RWPE1 (cell line): Measurements from ENCODE around the gene RPL38.

Experiments
- CTCF ChIA-PET: fragments of 350-600 bp; sonication (Branson Sonifier 250); formaldehyde crosslinking; extraction: SDS; loops from one replicate; lab custom pipeline; 2021; lab: Yijun Ruan, JAX
- POLR2A ChIA-PET: fragments of 400-600 bp; formaldehyde crosslinking; extraction: SDS; loops from one replicate; lab custom pipeline; 2020; ENCODE audit warnings: antibody characterized with exemption; ENCODE audit not compliant: low non-redundant PET; lab: Yijun Ruan, JAX
- DNase-seq: peaks from one replicate; pipeline ENCODE4 v3.0.0; 2012; ENCODE audit warnings: low spot score
- H3K27ac ChIP-seq: fragments of 450-650 bp; 2 replicates; pipeline ENCODE4 v1.5.1; 2017
- CTCF ChIP-seq: fragments of 450-650 bp; conservative IDR thresholded peaks from 2 replicates; pipeline ENCODE4 v1.5.1; 2017; ENCODE audit warnings: low read depth, mild to moderate bottlenecking

The RPL38 gene

GRCh38 chr17:74203439-74204240 lies at the start of gene RPL38:
Gene RPL38 (plus strand): TSS chr17:74203678. CDS start chr17:74203956, 278 bp downstream.
- POLR2A ChIA-PET: interaction anchor here (0.5 to 0.7 kb wide), 4 partner anchors 266 to 880 kb away, joined by 3 read pairs; no protein-coding TSS in a partner anchor

GRCh38 chr17:74153821-74154430 lies 49.6 kb upstream of the RPL38 start:
- CTCF ChIA-PET: no interaction called here
- H3K27ac ChIP-seq: no peak overlapping the region
- DNase-seq: no peak
- TF ChIP-seq CTCF: no peak
- POLR2A ChIA-PET: no interaction called here

More at GRCh38 chr17:74203439-74204240, at the start of gene RPL38:
- peak within 1 kb of the TSS; percentile 77 for H3K27ac ChIP-seq
- DNase-seq: peak; percentile 90
- TF ChIP-seq CTCF: peak; percentile 94
- CTCF ChIA-PET: interaction anchor here (0.7 to 1.1 kb wide), 5 partner anchors 9 to 774 kb away, joined by 3 to 5 read pairs (median 4); partner anchors contain the start of genes BTBD17 and TTYH2

- TF ChIP-seq CTCF: no peak
- CTCF ChIA-PET: no interaction called here
- POLR2A ChIA-PET: no interaction called here
- H3K27ac ChIP-seq: no peak overlapping the region
- DNase-seq: no peak
Observed at GRCh38 chr17:74156878-74157277, 46.6 kb upstream of the RPL38 start.

- CTCF ChIA-PET: no interaction called here
- POLR2A ChIA-PET: no interaction called here
- no peak overlapping the region for H3K27ac ChIP-seq
- no peak for TF ChIP-seq CTCF
- DNase-seq: no peak
Observed at GRCh38 chr17:74157366-74157765, 46.1 kb upstream of the RPL38 start.

GRCh38 chr17:74158761-74159160 lies 44.7 kb upstream of the RPL38 start:
- CTCF ChIA-PET: interaction anchor here (0.6 kb wide), 1 partner anchor 661 kb away, joined by 4 read pairs; no protein-coding TSS in a partner anchor
- DNase-seq: no peak
- no peak overlapping the region for H3K27ac ChIP-seq
- no peak for TF ChIP-seq CTCF
- POLR2A ChIA-PET: no interaction called here

GRCh38 chr17:74159226-74159840 lies 44.1 kb upstream of the RPL38 start:
- no peak overlapping the region for H3K27ac ChIP-seq
- TF ChIP-seq CTCF: no peak
- DNase-seq: no peak
- POLR2A ChIA-PET: interaction anchor here (0.6 kb wide), 1 partner anchor 41 kb away, joined by 4 read pairs; no protein-coding TSS in a partner anchor
- CTCF ChIA-PET: no interaction called here
